ENCODE measurements around the gene LRRC59. TPM values are rescaled to one million over a fixed set of nuclear protein-coding genes. Genes with fewer than 3 reads are reported as not detected.

The LRRC59 gene
- total and polyA plus RNA-seq, 2 donors = 27.8 to 38.7 TPM

- Histone ChIP-seq H3K4me1 (ENCODE audit: control insufficient read depth in 2 of 2, insufficient read depth in 2 of 2, low read length in 2 of 2) (peaks cover 0 to 7% of the 10 kb centered on the region in 2 donors), H3K27me3 (ENCODE audit: control insufficient read depth in 2 of 2, insufficient read depth in 1 of 2, low read length in 1 of 2) (no peaks in the 10 kb centered on the region), H3K4me3 (ENCODE audit: low read length in 2 of 2) (no peak overlapping the region), H3K9me3 (ENCODE audit: control insufficient read depth in 2 of 2, insufficient read depth in 1 of 2, low read length in 1 of 2) (no peaks in the 10 kb centered on the region), H3K36me3 (ENCODE audit: control insufficient read depth in 2 of 2, insufficient read depth in 2 of 2, low read length in 1 of 2) (peaks cover 70 to 81% of the 10 kb centered on the region in 2 donors), H3K27ac (ENCODE audit: low read depth in 1 of 2, low read length in 1 of 2) (no peak overlapping the region)
- WGBS = 95% methylated on average over 4 of the region's 4 CpGs
- DNase-seq (ENCODE audit: low read depth in 6 of 9, low spot score in 9 of 9) = no peak
These were observed 42.0 kb downstream of the LRRC59 start for GRCh38 chr17:50355336-50355700.

- Histone ChIP-seq H3K27me3 (ENCODE audit: control insufficient read depth in 2 of 2, insufficient read depth in 1 of 2, low read length in 1 of 2) (no peaks in the 10 kb centered on the region), H3K4me3 (ENCODE audit: low read length in 2 of 2) (no peak overlapping the region), H3K27ac (ENCODE audit: low read depth in 1 of 2, low read length in 1 of 2) (no peak overlapping the region), H3K36me3 (ENCODE audit: control insufficient read depth in 2 of 2, insufficient read depth in 2 of 2, low read length in 1 of 2) (peaks cover 65 to 75% of the 10 kb centered on the region in 2 donors), H3K4me1 (ENCODE audit: control insufficient read depth in 2 of 2, insufficient read depth in 2 of 2, low read length in 2 of 2) (peaks cover 0 to 3% of the 10 kb centered on the region in 2 donors), H3K9me3 (ENCODE audit: control insufficient read depth in 2 of 2, insufficient read depth in 1 of 2, low read length in 1 of 2) (no peaks in the 10 kb centered on the region)
- 98% methylated on average over 13 of the region's 13 CpGs for WGBS
- no peak for DNase-seq (ENCODE audit: low read depth in 6 of 9, low spot score in 9 of 9)
These were observed 42.5 kb downstream of the LRRC59 start for GRCh38 chr17:50354776-50355175.

GRCh38 chr17:50354198-50354597, 43.1 kb downstream of the LRRC59 start:
- 96% methylated on average over 15 of the region's 15 CpGs for WGBS
- DNase-seq (ENCODE audit: low read depth in 6 of 9, low spot score in 9 of 9) = no peak
- Histone ChIP-seq H3K4me1 (ENCODE audit: control insufficient read depth in 2 of 2, insufficient read depth in 2 of 2, low read length in 2 of 2) (no peaks in the 10 kb centered on the region), H3K27me3 (ENCODE audit: control insufficient read depth in 2 of 2, insufficient read depth in 1 of 2, low read length in 1 of 2) (no peaks in the 10 kb centered on the region), H3K36me3 (ENCODE audit: control insufficient read depth in 2 of 2, insufficient read depth in 2 of 2, low read length in 1 of 2) (peaks cover 59 to 69% of the 10 kb centered on the region in 2 donors), H3K27ac (ENCODE audit: low read depth in 1 of 2, low read length in 1 of 2) (no peak overlapping the region), H3K9me3 (ENCODE audit: control insufficient read depth in 2 of 2, insufficient read depth in 1 of 2, low read length in 1 of 2) (no peaks in the 10 kb centered on the region), H3K4me3 (ENCODE audit: low read length in 2 of 2) (no peak overlapping the region)

- Histone ChIP-seq H3K27ac (ENCODE audit: low read depth in 1 of 2, low read length in 1 of 2) (no peak overlapping the region), H3K36me3 (ENCODE audit: control insufficient read depth in 2 of 2, insufficient read depth in 2 of 2, low read length in 1 of 2) (peaks cover 54 to 64% of the 10 kb centered on the region in 2 donors), H3K4me3 (ENCODE audit: low read length in 2 of 2) (no peak overlapping the region), H3K27me3 (ENCODE audit: control insufficient read depth in 2 of 2, insufficient read depth in 1 of 2, low read length in 1 of 2) (no peaks in the 10 kb centered on the region), H3K9me3 (ENCODE audit: control insufficient read depth in 2 of 2, insufficient read depth in 1 of 2, low read length in 1 of 2) (no peaks in the 10 kb centered on the region), H3K4me1 (ENCODE audit: control insufficient read depth in 2 of 2, insufficient read depth in 2 of 2, low read length in 2 of 2) (no peaks in the 10 kb centered on the region)
- no peak for DNase-seq (ENCODE audit: low read depth in 6 of 9, low spot score in 9 of 9)
- 98% methylated on average over 27 of the region's 27 CpGs for WGBS
These were observed 43.6 kb downstream of the LRRC59 start for GRCh38 chr17:50353600-50354195.

- Histone ChIP-seq H3K36me3 (ENCODE audit: control insufficient read depth in 2 of 2, insufficient read depth in 2 of 2, low read length in 1 of 2) (peaks cover 47 to 57% of the 10 kb centered on the region in 2 donors), H3K27ac (ENCODE audit: low read depth in 1 of 2, low read length in 1 of 2) (no peak overlapping the region), H3K4me3 (ENCODE audit: low read length in 2 of 2) (no peak overlapping the region), H3K4me1 (ENCODE audit: control insufficient read depth in 2 of 2, insufficient read depth in 2 of 2, low read length in 2 of 2) (peaks cover 0 to 4% of the 10 kb centered on the region in 2 donors), H3K9me3 (ENCODE audit: control insufficient read depth in 2 of 2, insufficient read depth in 1 of 2, low read length in 1 of 2) (no peaks in the 10 kb centered on the region), H3K27me3 (ENCODE audit: control insufficient read depth in 2 of 2, insufficient read depth in 1 of 2, low read length in 1 of 2) (no peaks in the 10 kb centered on the region)
- DNase-seq (ENCODE audit: low read depth in 6 of 9, low spot score in 9 of 9) = no peak
- WGBS = 96% methylated on average over 21 of the region's 21 CpGs
These were observed 44.4 kb downstream of the LRRC59 start for GRCh38 chr17:50352693-50353599.

GRCh38 chr17:50352072-50352692, 45.1 kb downstream of the LRRC59 start:
- Histone ChIP-seq H3K36me3 (ENCODE audit: control insufficient read depth in 2 of 2, insufficient read depth in 2 of 2, low read length in 1 of 2) (peaks cover 41 to 50% of the 10 kb centered on the region in 2 donors), H3K27me3 (ENCODE audit: control insufficient read depth in 2 of 2, insufficient read depth in 1 of 2, low read length in 1 of 2) (no peaks in the 10 kb centered on the region), H3K4me3 (ENCODE audit: low read length in 2 of 2) (no peak overlapping the region), H3K4me1 (ENCODE audit: control insufficient read depth in 2 of 2, insufficient read depth in 2 of 2, low read length in 2 of 2) (peaks cover under 1 to 8% of the 10 kb centered on the region in 2 donors), H3K27ac (ENCODE audit: low read depth in 1 of 2, low read length in 1 of 2) (no peak overlapping the region), H3K9me3 (ENCODE audit: control insufficient read depth in 2 of 2, insufficient read depth in 1 of 2, low read length in 1 of 2) (no peaks in the 10 kb centered on the region)
- WGBS = 88% methylated on average over 6 of the region's 6 CpGs
- DNase-seq (ENCODE audit: low read depth in 6 of 9, low spot score in 9 of 9) = no peak

- Histone ChIP-seq H3K4me3 (ENCODE audit: low read length in 2 of 2) (no peak overlapping the region), H3K27me3 (ENCODE audit: control insufficient read depth in 2 of 2, insufficient read depth in 1 of 2, low read length in 1 of 2) (no peaks in the 10 kb centered on the region), H3K4me1 (ENCODE audit: control insufficient read depth in 2 of 2, insufficient read depth in 2 of 2, low read length in 2 of 2) (peaks cover 6 to 15% of the 10 kb centered on the region in 2 donors), H3K9me3 (ENCODE audit: control insufficient read depth in 2 of 2, insufficient read depth in 1 of 2, low read length in 1 of 2) (no peaks in the 10 kb centered on the region), H3K27ac (ENCODE audit: low read depth in 1 of 2, low read length in 1 of 2) (no peak overlapping the region), H3K36me3 (ENCODE audit: control insufficient read depth in 2 of 2, insufficient read depth in 2 of 2, low read length in 1 of 2) (peaks cover 27 to 35% of the 10 kb centered on the region in 2 donors)
- 97% methylated on average over 2 of the region's 2 CpGs for WGBS
- DNase-seq (ENCODE audit: low read depth in 6 of 9, low spot score in 9 of 9) = no peak
These were observed 46.6 kb downstream of the LRRC59 start for GRCh38 chr17:50350733-50351132.

GRCh38 chr17:50349243-50349600, 48.1 kb downstream of the LRRC59 start:
- Histone ChIP-seq H3K4me3 (ENCODE audit: low read length in 2 of 2) (no peak overlapping the region), H3K27me3 (ENCODE audit: control insufficient read depth in 2 of 2, insufficient read depth in 1 of 2, low read length in 1 of 2) (peaks cover 0 to 3% of the 10 kb centered on the region in 2 donors), H3K4me1 (ENCODE audit: control insufficient read depth in 2 of 2, insufficient read depth in 2 of 2, low read length in 2 of 2) (peaks cover 8 to 25% of the 10 kb centered on the region in 2 donors), H3K9me3 (ENCODE audit: control insufficient read depth in 2 of 2, insufficient read depth in 1 of 2, low read length in 1 of 2) (no peaks in the 10 kb centered on the region), H3K27ac (ENCODE audit: low read depth in 1 of 2, low read length in 1 of 2) (no peak overlapping the region), H3K36me3 (ENCODE audit: control insufficient read depth in 2 of 2, insufficient read depth in 2 of 2, low read length in 1 of 2) (peaks cover 13 to 21% of the 10 kb centered on the region in 2 donors)
- 98% methylated on average over 5 of the region's 5 CpGs for WGBS
- no peak for DNase-seq (ENCODE audit: low read depth in 6 of 9, low spot score in 9 of 9)
